Stimulated activated CD8-positive, alpha-beta memory T cell treated with anti-CD3 and anti-CD28 coated beads, Interleukin-15, amount 100 ng/mL, for 1 hour (primary cell): ENCODE measurements around the gene EPHB1.

Source experiments
- DNase-seq: peaks from one replicate; pipeline ENCODE4 v3.0.0-alpha.2; 2020; ENCODE audit warnings: low read depth

Gene EPHB1

GRCh38 chr3:134883697-134884385 lies 88.8 kb downstream of the EPHB1 start:
- no peak for DNase-seq

GRCh38 chr3:134885877-134886621 lies 91.0 kb downstream of the EPHB1 start:
- DNase-seq: no peak

- no peak for DNase-seq
Observed at GRCh38 chr3:134886991-134887390, 91.9 kb downstream of the EPHB1 start.

GRCh38 chr3:134887536-134887935 lies 92.5 kb downstream of the EPHB1 start:
- no peak for DNase-seq

GRCh38 chr3:134892326-134892725 lies 97.3 kb downstream of the EPHB1 start:
- DNase-seq: no peak

GRCh38 chr3:134892761-134893160 lies 97.7 kb downstream of the EPHB1 start:
- DNase-seq: no peak

GRCh38 chr3:134894533-134894932 lies 99.5 kb downstream of the EPHB1 start:
- no peak for DNase-seq

- no peak for DNase-seq
Observed at GRCh38 chr3:134895181-134895580, 100.1 kb downstream of the EPHB1 start.

- DNase-seq: no peak
Observed at GRCh38 chr3:134896141-134896540, 101.1 kb downstream of the EPHB1 start.

GRCh38 chr3:134896696-134897095 lies 101.6 kb downstream of the EPHB1 start:
- DNase-seq: no peak

GRCh38 chr3:134897391-134898141 lies 102.5 kb downstream of the EPHB1 start:
- no peak for DNase-seq

GRCh38 chr3:134898181-134898754 lies 103.2 kb downstream of the EPHB1 start:
- DNase-seq: no peak

- DNase-seq: no peak
Observed at GRCh38 chr3:134899786-134900185, 104.7 kb downstream of the EPHB1 start.

GRCh38 chr3:134900482-134900881 lies 105.4 kb downstream of the EPHB1 start:
- DNase-seq: no peak

GRCh38 chr3:134901461-134901860 lies 106.4 kb downstream of the EPHB1 start:
- no peak for DNase-seq

GRCh38 chr3:134903837-134904236 lies 108.8 kb downstream of the EPHB1 start:
- DNase-seq: no peak

GRCh38 chr3:134904241-134904771 lies 109.2 kb downstream of the EPHB1 start:
- DNase-seq: no peak

- no peak for DNase-seq
Observed at GRCh38 chr3:134904776-134905646, 110.0 kb downstream of the EPHB1 start.

GRCh38 chr3:134905647-134905935 lies 110.5 kb downstream of the EPHB1 start:
- no peak for DNase-seq

- DNase-seq: no peak
Observed at GRCh38 chr3:134908271-134908670, 113.2 kb downstream of the EPHB1 start.

GRCh38 chr3:134910026-134910425 lies 115.0 kb downstream of the EPHB1 start:
- DNase-seq: no peak
